Fibroblast of pulmonary artery (primary cell): ENCODE measurements around the gene ZNF407.
A peak's percentile ranks its signal among the peaks of the same experiment; 100 is the strongest.

Source experiments
- DNase-seq: peaks from one replicate; pipeline ENCODE4 v3.0.0-alpha.2; 2010; ENCODE audit warnings: low read depth
- H3K4me3 ChIP-seq: replicated peaks from 2 replicates; pipeline ENCODE4 v1.5.1; 2011; ENCODE audit warnings: low read depth, mild to moderate bottlenecking, control low read depth, low read length, moderate library complexity
- CTCF ChIP-seq: IDR thresholded peaks from 2 replicates; pipeline ENCODE4 v1.5.1; 2011; ENCODE audit warnings: mild to moderate bottlenecking, control low read depth, low read length, inconsistent platforms; ENCODE audit errors: missing control alignments

The ZNF407 gene

GRCh38 chr18:74797577-74798151, 200.0 kb downstream of the ZNF407 start:
- DNase-seq = no peak
- H3K4me3 ChIP-seq = no peak overlapping the region
- no peak for TF ChIP-seq CTCF

GRCh38 chr18:74799542-74799941, 201.9 kb downstream of the ZNF407 start:
- no peak for DNase-seq
- no peak for TF ChIP-seq CTCF

DNA sequence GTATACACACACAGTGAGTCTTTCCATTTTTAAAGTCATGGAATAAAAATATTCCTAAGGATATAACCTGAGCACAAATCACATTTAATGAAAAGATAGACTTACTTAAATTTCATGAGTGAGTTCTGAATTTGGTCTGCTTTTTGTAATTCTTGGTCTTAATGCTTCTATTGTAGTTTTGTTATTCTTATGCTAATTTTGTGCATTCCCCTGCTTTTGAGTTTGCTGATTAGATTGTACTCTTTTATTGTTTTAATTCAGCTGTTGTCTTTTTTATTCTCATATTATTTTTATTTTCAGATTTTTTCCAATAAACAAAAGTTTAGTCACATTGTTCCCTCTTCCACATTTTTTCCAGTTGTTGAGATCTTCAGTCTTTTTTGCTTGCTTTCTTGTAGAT, 202.4 kb downstream of the ZNF407 start:
- DNase-seq = no peak
- H3K4me3 ChIP-seq = no peak overlapping the region
- TF ChIP-seq CTCF = no peak

More at GRCh38 chr18:74799542-74799941, 201.9 kb downstream of the ZNF407 start:
- H3K4me3 ChIP-seq = no peak overlapping the region

DNA sequence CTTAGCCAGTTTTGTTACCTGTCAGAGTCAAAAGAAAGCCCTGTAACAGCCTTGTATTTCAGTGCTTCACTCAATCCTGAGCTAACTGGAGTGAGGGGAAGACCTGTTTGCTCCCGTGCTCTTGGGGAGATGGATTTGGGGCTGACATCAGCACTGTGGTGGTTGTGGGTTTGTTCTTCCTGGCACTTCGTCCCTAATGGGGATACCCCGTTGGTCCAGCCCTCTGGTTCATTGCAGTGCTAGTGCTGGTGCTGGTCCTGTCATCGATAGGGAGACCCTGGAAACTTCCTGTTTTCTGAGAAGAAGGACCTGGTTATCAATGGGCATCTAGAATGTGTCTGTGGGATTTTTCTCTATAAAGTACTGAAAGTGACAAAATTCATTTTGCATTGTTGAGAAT, 205.4 kb downstream of the ZNF407 start:
- TF ChIP-seq CTCF = no peak

GRCh38 chr18:74803769-74804168, 206.1 kb downstream of the ZNF407 start:
- no peak for TF ChIP-seq CTCF
- DNase-seq = peak; percentile 66
- H3K4me3 ChIP-seq = no peak overlapping the region

More for the DNA sequence above, 205.4 kb downstream of the ZNF407 start:
- no peak overlapping the region for H3K4me3 ChIP-seq
- no peak for DNase-seq

DNA sequence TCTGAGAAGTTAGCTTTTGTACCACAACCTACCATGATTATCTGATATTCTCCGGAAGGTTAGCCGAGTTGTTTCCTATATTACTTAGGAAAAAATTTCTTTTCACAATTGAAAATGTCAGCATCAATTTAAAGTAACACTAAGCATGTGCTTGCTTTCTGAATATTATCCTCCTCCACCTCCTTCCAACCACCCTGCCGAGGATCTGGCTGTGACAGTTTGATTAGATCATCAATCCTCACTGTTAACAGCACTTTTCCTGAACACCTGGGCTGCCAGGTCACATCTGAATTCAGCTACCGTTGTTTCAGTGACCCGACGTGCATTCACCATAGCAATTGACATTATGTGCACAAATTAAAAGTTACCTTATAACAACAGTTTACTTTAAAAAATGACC, 207.0 kb downstream of the ZNF407 start:
- H3K4me3 ChIP-seq = no peak overlapping the region
- TF ChIP-seq CTCF = no peak
- DNase-seq = no peak

DNA sequence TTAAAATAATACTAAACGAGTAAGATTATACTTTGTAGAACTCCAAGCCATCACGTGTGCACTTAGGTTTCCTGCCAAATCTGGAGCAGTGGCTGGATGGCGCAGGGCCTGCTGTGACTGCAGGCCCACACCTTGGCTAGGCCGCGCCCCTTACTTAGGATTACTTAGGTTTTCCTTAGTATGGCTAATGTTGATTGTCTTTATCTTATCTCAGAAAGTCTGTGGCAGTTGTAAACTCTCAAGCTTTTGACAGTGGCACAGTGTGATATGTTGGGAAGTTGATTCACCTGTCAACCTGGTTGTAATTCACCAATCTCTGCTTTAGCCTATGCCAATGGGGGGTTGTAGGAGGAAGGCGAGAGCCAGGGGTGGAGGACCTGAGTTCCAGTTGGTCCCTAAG, 208.4 kb downstream of the ZNF407 start:
- no peak overlapping the region for H3K4me3 ChIP-seq
- DNase-seq = no peak
- no peak for TF ChIP-seq CTCF
